Measurements from ENCODE around the gene BRD2.

BRD2 gene

DNA sequence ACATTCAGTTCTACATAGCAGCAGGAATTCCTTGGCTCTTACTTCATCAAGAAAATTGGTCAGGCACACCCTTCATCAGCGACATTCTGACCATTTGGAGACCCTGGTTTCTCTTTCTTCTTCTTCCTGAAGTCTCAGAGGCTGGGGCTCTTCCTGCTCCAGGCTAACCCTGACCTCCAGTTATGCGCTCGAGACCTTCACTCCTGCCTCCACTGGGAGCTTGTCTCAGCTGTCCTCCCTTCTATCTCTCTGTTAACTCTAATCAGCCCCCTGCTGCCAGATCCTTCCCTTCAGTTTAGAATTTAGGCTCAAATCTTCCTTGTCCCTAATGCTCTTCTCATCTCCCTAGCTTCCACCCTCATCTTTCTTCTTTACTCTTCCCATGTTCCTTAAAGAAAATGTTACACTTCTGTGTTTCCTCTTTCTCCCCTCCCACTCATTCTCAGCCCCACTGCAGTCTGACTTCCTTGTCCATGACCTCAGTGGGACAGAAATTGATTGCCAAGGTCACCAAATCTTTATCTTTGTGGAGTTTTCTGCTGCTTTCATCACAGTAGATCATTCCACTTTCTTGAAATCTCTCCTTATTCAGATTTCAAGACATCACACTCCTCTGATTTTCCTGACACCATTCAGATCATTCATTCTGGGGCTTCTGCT, 49.4 kb downstream of the BRD2 start:
- no peaks in the 10 kb centered on the region for H3K36me3 ChIP-seq (ENCODE audit: insufficient read depth, low read length)
- no peak overlapping the region for H3K4me3 ChIP-seq
- no peak overlapping the region for H3K27ac ChIP-seq
- no peak for DNase-seq (ENCODE audit: low read depth, low spot score)
- TF ChIP-seq POLR2AphosphoS5 (IDR thresholded peaks at IDR 0.05; ENCODE audit: borderline replicate concordance, low read depth, low read length) (no peak), EZH2 (IDR thresholded peaks at IDR 0.05) (no peak), FOXP2 (optimal IDR thresholded peaks at IDR 0.05; ENCODE audit: control extremely low read depth, extremely low read length, insufficient read depth) (no peak)
- no peaks in the 10 kb centered on the region for H3K9me3 ChIP-seq (ENCODE audit: low read depth, low read length)
- no peak overlapping the region for H3K9ac ChIP-seq (ENCODE audit: insufficient read length)

DNA sequence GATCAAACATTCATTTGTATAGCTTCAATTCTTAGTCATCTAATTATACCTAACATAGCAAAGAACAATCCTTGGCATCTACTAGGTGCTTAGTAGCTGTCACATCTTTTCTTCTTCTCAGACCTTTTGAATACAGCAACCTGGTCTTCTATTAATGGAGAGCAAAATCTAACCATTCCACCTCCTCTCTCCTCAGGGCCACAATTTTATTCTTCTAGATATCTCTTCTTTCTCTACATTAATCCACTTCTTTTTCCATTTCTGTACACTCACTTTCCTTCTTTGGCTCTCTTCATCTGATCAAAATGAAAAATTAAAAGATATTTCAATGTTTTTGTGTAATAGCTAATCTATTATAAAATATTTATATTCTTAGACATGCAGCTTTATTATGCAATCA, 50.0 kb downstream of the BRD2 start:
- DNase-seq (ENCODE audit: low read depth, low spot score), result no peak
- Histone ChIP-seq H3K4me3 (no peak overlapping the region), H3K9me3 (ENCODE audit: low read depth, low read length) (no peaks in the 10 kb centered on the region), H3K27ac (no peak overlapping the region), H3K36me3 (ENCODE audit: insufficient read depth, low read length) (no peaks in the 10 kb centered on the region), H3K9ac (ENCODE audit: insufficient read length) (no peak overlapping the region)
- TF ChIP-seq POLR2AphosphoS5 (IDR thresholded peaks at IDR 0.05; ENCODE audit: borderline replicate concordance, low read depth, low read length), result no peak
- no peak for TF ChIP-seq EZH2 (IDR thresholded peaks at IDR 0.05)
- TF ChIP-seq FOXP2 (optimal IDR thresholded peaks at IDR 0.05; ENCODE audit: control extremely low read depth, extremely low read length, insufficient read depth), result no peak

DNA sequence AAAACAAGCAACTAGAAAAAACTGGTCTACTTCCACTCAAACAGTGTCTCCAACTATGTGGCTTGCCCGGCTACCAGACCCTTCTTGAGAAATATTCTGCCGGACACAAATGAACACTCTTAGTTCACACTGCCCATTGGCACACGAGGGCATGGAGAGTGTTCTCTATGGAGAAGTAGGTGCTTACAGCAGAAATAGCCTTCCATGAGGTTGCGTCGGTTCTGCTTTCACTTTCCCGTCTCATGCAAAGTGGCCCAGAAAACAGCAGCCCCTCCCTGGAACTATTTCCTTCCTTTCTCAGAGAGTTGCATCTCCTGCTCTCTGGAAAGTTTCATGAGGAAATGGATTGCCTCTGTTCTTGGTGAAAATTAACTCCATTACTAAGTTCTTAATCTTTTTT, 50.5 kb downstream of the BRD2 start:
- no peaks in the 10 kb centered on the region for H3K36me3 ChIP-seq (ENCODE audit: insufficient read depth, low read length)
- no peak for DNase-seq (ENCODE audit: low read depth, low spot score)
- H3K4me3 ChIP-seq, result no peak overlapping the region
- no peak overlapping the region for H3K27ac ChIP-seq
- no peaks in the 10 kb centered on the region for H3K9me3 ChIP-seq (ENCODE audit: low read depth, low read length)
- no peak for TF ChIP-seq FOXP2 (optimal IDR thresholded peaks at IDR 0.05; ENCODE audit: control extremely low read depth, extremely low read length, insufficient read depth)
- no peak for TF ChIP-seq POLR2AphosphoS5 (IDR thresholded peaks at IDR 0.05; ENCODE audit: borderline replicate concordance, low read depth, low read length)
- no peak for TF ChIP-seq EZH2 (IDR thresholded peaks at IDR 0.05)
- H3K9ac ChIP-seq (ENCODE audit: insufficient read length), result no peak overlapping the region

- no peak overlapping the region for H3K27ac ChIP-seq
- TF ChIP-seq EZH2 (IDR thresholded peaks at IDR 0.05) (no peak), FOXP2 (optimal IDR thresholded peaks at IDR 0.05; ENCODE audit: control extremely low read depth, extremely low read length, insufficient read depth) (no peak), POLR2AphosphoS5 (IDR thresholded peaks at IDR 0.05; ENCODE audit: borderline replicate concordance, low read depth, low read length) (no peak)
- no peaks in the 10 kb centered on the region for H3K36me3 ChIP-seq (ENCODE audit: insufficient read depth, low read length)
- H3K4me3 ChIP-seq, result no peak overlapping the region
- no peak for DNase-seq (ENCODE audit: low read depth, low spot score)
- no peaks in the 10 kb centered on the region for H3K9me3 ChIP-seq (ENCODE audit: low read depth, low read length)
- no peak overlapping the region for H3K9ac ChIP-seq (ENCODE audit: insufficient read length)
Observed at GRCh38 chr6:33019372-33019771, 51.0 kb downstream of the BRD2 start.

- H3K9ac ChIP-seq (ENCODE audit: insufficient read length), result no peak overlapping the region
- H3K36me3 ChIP-seq (ENCODE audit: insufficient read depth, low read length), result no peaks in the 10 kb centered on the region
- no peak for DNase-seq (ENCODE audit: low read depth, low spot score)
- H3K27ac ChIP-seq, result no peak overlapping the region
- no peak overlapping the region for H3K4me3 ChIP-seq
- 0 out of 2 replicates have a peak, but pooled peaks cover 3% of the 10 kb centered on the region for H3K9me3 ChIP-seq (ENCODE audit: low read depth, low read length)
- TF ChIP-seq EZH2 (IDR thresholded peaks at IDR 0.05), result no peak
- no peak for TF ChIP-seq POLR2AphosphoS5 (IDR thresholded peaks at IDR 0.05; ENCODE audit: borderline replicate concordance, low read depth, low read length)
- TF ChIP-seq FOXP2 (optimal IDR thresholded peaks at IDR 0.05; ENCODE audit: control extremely low read depth, extremely low read length, insufficient read depth), result no peak
Observed at GRCh38 chr6:33021917-33022316, 53.5 kb downstream of the BRD2 start.

- DNase-seq (ENCODE audit: low read depth, low spot score), result no peak
- Histone ChIP-seq H3K9me3 (ENCODE audit: low read depth, low read length) (0 out of 2 replicates have a peak, but pooled peaks cover 3% of the 10 kb centered on the region), H3K4me3 (no peak overlapping the region), H3K27ac (no peak overlapping the region), H3K9ac (ENCODE audit: insufficient read length) (no peak overlapping the region), H3K36me3 (ENCODE audit: insufficient read depth, low read length) (no peaks in the 10 kb centered on the region)
- TF ChIP-seq FOXP2 (optimal IDR thresholded peaks at IDR 0.05; ENCODE audit: control extremely low read depth, extremely low read length, insufficient read depth) (no peak), EZH2 (IDR thresholded peaks at IDR 0.05) (no peak), POLR2AphosphoS5 (IDR thresholded peaks at IDR 0.05; ENCODE audit: borderline replicate concordance, low read depth, low read length) (no peak)
Observed at GRCh38 chr6:33023536-33023935, 55.1 kb downstream of the BRD2 start.

- TF ChIP-seq POLR2AphosphoS5 (IDR thresholded peaks at IDR 0.05; ENCODE audit: borderline replicate concordance, low read depth, low read length) (no peak), FOXP2 (optimal IDR thresholded peaks at IDR 0.05; ENCODE audit: control extremely low read depth, extremely low read length, insufficient read depth) (no peak), EZH2 (IDR thresholded peaks at IDR 0.05) (no peak)
- no peak overlapping the region for H3K27ac ChIP-seq
- no peaks in the 10 kb centered on the region for H3K36me3 ChIP-seq (ENCODE audit: insufficient read depth, low read length)
- DNase-seq (ENCODE audit: low read depth, low spot score), result no peak
- H3K9ac ChIP-seq (ENCODE audit: insufficient read length), result no peak overlapping the region
- H3K9me3 ChIP-seq (ENCODE audit: low read depth, low read length), result 0 out of 2 replicates have a peak, but pooled peaks cover 3% of the 10 kb centered on the region
- no peak overlapping the region for H3K4me3 ChIP-seq
Observed at GRCh38 chr6:33024521-33024920, 56.1 kb downstream of the BRD2 start.

GRCh38 chr6:33028220-33028849, 59.9 kb downstream of the BRD2 start:
- Histone ChIP-seq H3K9ac (ENCODE audit: insufficient read length) (no peak overlapping the region), H3K36me3 (ENCODE audit: insufficient read depth, low read length) (no peaks in the 10 kb centered on the region), H3K9me3 (ENCODE audit: low read depth, low read length) (0 out of 2 replicates have a peak, but pooled peaks cover 3% of the 10 kb centered on the region), H3K4me3 (no peak overlapping the region), H3K27ac (no peak overlapping the region)
- no peak for DNase-seq (ENCODE audit: low read depth, low spot score)
- TF ChIP-seq EZH2 (IDR thresholded peaks at IDR 0.05) (no peak), FOXP2 (optimal IDR thresholded peaks at IDR 0.05; ENCODE audit: control extremely low read depth, extremely low read length, insufficient read depth) (no peak), POLR2AphosphoS5 (IDR thresholded peaks at IDR 0.05; ENCODE audit: borderline replicate concordance, low read depth, low read length) (no peak)

All from SK-N-MC (cell line).